Natural killer cell (primary cell): ENCODE measurements around the gene NEIL1. TPM values are rescaled to one million over a fixed set of nuclear protein-coding genes. Genes with fewer than 3 reads are reported as not detected.

Source experiments
- ATAC-seq, 3 donors: fragments of 150-1000 bp in 2 of 3; fragments of 200-7000 bp in 1 of 3; cut with Tn5 transposase; 1 replicate in 1 of 3; 2 replicates in 2 of 3; pipeline ENCODE4 v1.10.0; 2021; ENCODE audit warnings: mild to moderate bottlenecking in 2 of 3, moderate library complexity in 2 of 3
- DNase-seq, 2 donors: peaks; one replicate each; pipeline versions ENCODE4 v3.0.0 to v3.0.0-alpha.2; 2013 to 2021; ENCODE audit warnings: mixed read lengths in 1 of 2
- H3K27ac ChIP-seq: one replicate; pipeline ENCODE4 v1.5.1; 2013; ENCODE audit warnings: mild to moderate bottlenecking, low read length
- H3K27me3 ChIP-seq: one replicate; pipeline ENCODE4 v1.6.1; 2013; ENCODE audit warnings: low read length; ENCODE audit not compliant: control insufficient read depth, insufficient read depth
- H3K36me3 ChIP-seq: one replicate; pipeline ENCODE4 v1.6.1; 2013; ENCODE audit warnings: low read length; ENCODE audit not compliant: control insufficient read depth, insufficient read depth
- H3K4me1 ChIP-seq: one replicate; pipeline ENCODE4 v1.6.1; 2013; ENCODE audit warnings: low read length; ENCODE audit not compliant: control insufficient read depth, insufficient read depth
- H3K4me3 ChIP-seq: one replicate; pipeline ENCODE4 v1.5.1; 2013; ENCODE audit warnings: low read length
- H3K9me3 ChIP-seq: one replicate; pipeline ENCODE4 v1.6.1; 2013; ENCODE audit warnings: low read length; ENCODE audit not compliant: control insufficient read depth, insufficient read depth
- H3K27ac Mint-ChIP-seq, 2 donors: one replicate each; pipeline ENCODE4 v1.8.0; 2022; ENCODE audit warnings: mild to moderate bottlenecking in 2 of 2, mixed read lengths in 2 of 2, moderate library complexity in 1 of 2
- H3K27me3 Mint-ChIP-seq, 2 donors: one replicate each; pipeline ENCODE4 v1.8.0; 2022; ENCODE audit warnings: low read depth in 2 of 2, mixed read lengths in 2 of 2
- H3K36me3 Mint-ChIP-seq: one replicate; pipeline ENCODE4 v1.8.0; 2022; ENCODE audit warnings: mixed read lengths
- H3K4me1 Mint-ChIP-seq, 2 donors: one replicate each; pipeline ENCODE4 v1.8.0; 2022; ENCODE audit warnings: mixed read lengths in 2 of 2
- H3K4me3 Mint-ChIP-seq: one replicate; pipeline ENCODE4 v1.8.0; 2022; ENCODE audit warnings: mild to moderate bottlenecking, moderate library complexity, mixed read lengths
- H3K9me3 Mint-ChIP-seq, 2 donors: one replicate each; pipeline ENCODE4 v1.8.0; 2022; ENCODE audit warnings: mixed read lengths in 2 of 2
- CTCF ChIP-seq: fragments of 200-600 bp; IDR thresholded peaks from one replicate; pipeline ENCODE4 v1.8.0; 2022; ENCODE audit warnings: antibody characterized with exemption
- WGBS: methylation state at CpG from one replicate; pipeline ENCODE4 v1.1.7; 2013; ENCODE audit warnings: missing lambda C conversion rate; ENCODE audit not compliant: insufficient coverage; 5-methylcytosine and 5-hydroxymethylcytosine counted together
- intact Hi-C: fragments of 100-400 bp; cut with micrococcal nuclease; formaldehyde crosslinking; loops from one replicate; pipeline ENCODE4 v1.14.2; 2022
- total RNA-seq, 4 donors: library from RNA; stranded (reverse); fragments of 120-200 nt in 1 of 4; gene quantifications; one replicate each; pipeline versions ENCODE4 v1.2.3 to v1.2.4, GENCODE V29; 2013 to 2022

Gene NEIL1
- total RNA-seq, 3 donors from 2014 or later (not counting 1 experiment from before 2014, with no cell fraction given) = 97.1 to 324 (median 112) TPM

- intact Hi-C loops = loop anchor here (1.0 to 2.0 kb wide), 3 partner anchors 14 to 103 kb away; partner anchors contain the start of genes COMMD4 and MAN2C1
- no peaks in the 10 kb centered on the region for H3K27me3 Mint-ChIP-seq
- peak in 1 of 3 donors; percentile 5 for ATAC-seq
- H3K4me1 Mint-ChIP-seq = peaks cover 34 to 47% of the 10 kb centered on the region in 2 donors
- Histone ChIP-seq H3K27me3 (no peaks in the 10 kb centered on the region), H3K4me3 (no peak overlapping the region), H3K36me3 (peaks cover 6% of the 10 kb centered on the region), H3K9me3 (peaks cover 29% of the 10 kb centered on the region), H3K4me1 (peaks cover 53% of the 10 kb centered on the region), H3K27ac (peak overlapping the region; percentile 98)
- no peak for TF ChIP-seq CTCF
- peaks cover 7% of the 10 kb centered on the region for H3K36me3 Mint-ChIP-seq
- peaks cover 2 to 8% of the 10 kb centered on the region in 2 donors for H3K9me3 Mint-ChIP-seq
- H3K4me3 Mint-ChIP-seq = peak overlapping the region; percentile 86
- DNase-seq = peak in 1 of 2 donors; percentile 28
- peak overlapping the region; percentile 95 to 97 for H3K27ac Mint-ChIP-seq
- WGBS = 72% methylated on average over 7 of the region's 7 CpGs
Measured at GRCh38 chr15:75350601-75351361, 3.9 kb downstream of the NEIL1 start.

- Histone ChIP-seq H3K4me1 (peaks cover 40% of the 10 kb centered on the region), H3K36me3 (peaks cover 15% of the 10 kb centered on the region), H3K27me3 (no peaks in the 10 kb centered on the region), H3K9me3 (peaks cover 29% of the 10 kb centered on the region), H3K4me3 (no peak overlapping the region), H3K27ac (no peak overlapping the region)
- Mint-ChIP-seq H3K4me1 (peaks cover 26 to 39% of the 10 kb centered on the region in 2 donors), H3K27ac (peak overlapping the region; percentile 69 to 95), H3K36me3 (peaks cover 7% of the 10 kb centered on the region), H3K27me3 (no peaks in the 10 kb centered on the region), H3K9me3 (peaks cover 2 to 8% of the 10 kb centered on the region in 2 donors), H3K4me3 (no peak overlapping the region)
- no peak for TF ChIP-seq CTCF
- DNase-seq (peak in 1 of 2 donors; percentile 4), ATAC-seq (no peak)
- intact Hi-C loops = no loop called here
- WGBS = 96% methylated on average over 15 of the region's 16 CpGs
Measured at GRCh38 chr15:75352186-75353080, 5.6 kb downstream of the NEIL1 start.

GRCh38 chr15:75353604-75354003 lies 6.8 kb downstream of the NEIL1 start:
- no peak for TF ChIP-seq CTCF
- Histone ChIP-seq H3K4me1 (peaks cover 30% of the 10 kb centered on the region), H3K36me3 (peaks cover 21% of the 10 kb centered on the region), H3K27me3 (no peaks in the 10 kb centered on the region), H3K4me3 (no peak overlapping the region), H3K9me3 (peaks cover 25% of the 10 kb centered on the region), H3K27ac (no peak overlapping the region)
- H3K4me1 Mint-ChIP-seq = peaks cover 25 to 30% of the 10 kb centered on the region in 2 donors
- ATAC-seq = no peak
- peak in 1 of 2 donors; percentile 10 for DNase-seq
- H3K27me3 Mint-ChIP-seq = no peaks in the 10 kb centered on the region
- intact Hi-C loops = no loop called here
- WGBS = 95% methylated on average over 7 of the region's 7 CpGs
- peaks cover 2 to 8% of the 10 kb centered on the region in 2 donors for H3K9me3 Mint-ChIP-seq
- H3K27ac Mint-ChIP-seq = peak overlapping the region; percentile 69 to 95
- peaks cover 7% of the 10 kb centered on the region for H3K36me3 Mint-ChIP-seq
- H3K4me3 Mint-ChIP-seq = no peak overlapping the region
